Measurements from ENCODE around the gene CACNA2D2.

CACNA2D2 gene

GRCh38 chr3:50371133-50371685 is 132.2 kb downstream of the CACNA2D2 start:
- DNase-seq (ENCODE audit: low read depth in 2 of 2), result no peak

- peak in 1 of 2 experiments; percentile 29 for DNase-seq (ENCODE audit: low read depth in 2 of 2)
Measured at GRCh38 chr3:50370594-50370993, 132.8 kb downstream of the CACNA2D2 start.

- DNase-seq (ENCODE audit: low read depth in 2 of 2), result no peak
Measured at GRCh38 chr3:50369012-50369670, 134.3 kb downstream of the CACNA2D2 start.

GRCh38 chr3:50365842-50366220 is 137.6 kb downstream of the CACNA2D2 start:
- no peak for DNase-seq (ENCODE audit: low read depth in 2 of 2)

GRCh38 chr3:50365080-50365841 is 138.2 kb downstream of the CACNA2D2 start:
- DNase-seq (ENCODE audit: low read depth in 2 of 2), result peak in 1 of 2 experiments; percentile 21

GRCh38 chr3:50364573-50365079 is 138.8 kb downstream of the CACNA2D2 start:
- DNase-seq (ENCODE audit: low read depth in 2 of 2), result no peak

- no peak for DNase-seq (ENCODE audit: low read depth in 2 of 2)
Measured at GRCh38 chr3:50359760-50360110, 143.7 kb downstream of the CACNA2D2 start.

- DNase-seq (ENCODE audit: low read depth in 2 of 2), result peak; percentile 96 to 97
Measured at GRCh38 chr3:50358911-50359759, 144.3 kb downstream of the CACNA2D2 start, which contains the start of gene TMEM115. TSS of gene TMEM115 (minus strand) at chr3:50359521. CDS start at chr3:50359063, 458 bp downstream.

- DNase-seq (ENCODE audit: low read depth in 2 of 2), result no peak
Measured at GRCh38 chr3:50358355-50358910, 145.0 kb downstream of the CACNA2D2 start.

- no peak for DNase-seq (ENCODE audit: low read depth in 2 of 2)
Measured at GRCh38 chr3:50357481-50357880, 146.0 kb downstream of the CACNA2D2 start.

- DNase-seq (ENCODE audit: low read depth in 2 of 2), result no peak
Measured at GRCh38 chr3:50356553-50356952, 146.9 kb downstream of the CACNA2D2 start.

GRCh38 chr3:50355829-50356552 is 147.4 kb downstream of the CACNA2D2 start:
- no peak for DNase-seq (ENCODE audit: low read depth in 2 of 2)

GRCh38 chr3:50354850-50355249 is 148.6 kb downstream of the CACNA2D2 start:
- no peak for DNase-seq (ENCODE audit: low read depth in 2 of 2)

GRCh38 chr3:50354186-50354764 is 149.2 kb downstream of the CACNA2D2 start:
- DNase-seq (ENCODE audit: low read depth in 2 of 2), result no peak

- DNase-seq (ENCODE audit: low read depth in 2 of 2), result no peak
Measured at GRCh38 chr3:50353245-50354004, 150.0 kb downstream of the CACNA2D2 start.

- DNase-seq (ENCODE audit: low read depth in 2 of 2), result no peak
Measured at GRCh38 chr3:50352781-50353180, 150.7 kb downstream of the CACNA2D2 start.

GRCh38 chr3:50351323-50351697 is 152.1 kb downstream of the CACNA2D2 start:
- no peak for DNase-seq (ENCODE audit: low read depth in 2 of 2)

- DNase-seq (ENCODE audit: low read depth in 2 of 2), result peak; percentile 76 to 79
Measured at GRCh38 chr3:50350527-50351322, 152.7 kb downstream of the CACNA2D2 start, which contains the start of the genes CYB561D2 and NPRL2. TSS of gene CYB561D2 (plus strand) at chr3:50350862. CDS start at chr3:50351434, 572 bp downstream. TSS of gene NPRL2 (minus strand) at chr3:50350775. CDS start at chr3:50350652, 123 bp downstream.

GRCh38 chr3:50350213-50350526 is 153.3 kb downstream of the CACNA2D2 start:
- no peak for DNase-seq (ENCODE audit: low read depth in 2 of 2)

Measured in fibroblast of skin of left quadriceps (primary cell).